Gastrocnemius medialis (tissue), 4 donors: ENCODE data around the gene SMIM44.

Experiments used
- POLR2A ChIP-seq, 2 donors: fragments of 450-650 bp; IDR thresholded peaks; one replicate each; pipeline ENCODE4 v1.6.1; 2017; ENCODE audit warnings: antibody characterized with exemption in 2 of 2, mild to moderate bottlenecking in 2 of 2, moderate library complexity in 2 of 2
- TF ChIP-seq, protein P1 (sequence below), 5 experiments: fragments of 450-650 bp in 3 of 5; fragments of 200-600 bp in 2 of 5; sonication (generic) in 2 of 5; IDR thresholded peaks in 4 of 5; conservative IDR thresholded peaks in 1 of 5; 1 replicate in 4 of 5; 2 replicates in 1 of 5; pipeline ENCODE4 v1.5.1; 2016 to 2019; ENCODE audit warnings: antibody characterized with exemption in 5 of 5, mild to moderate bottlenecking in 3 of 5, moderate library complexity in 3 of 5

- TF ChIP-seq POLR2A (IDR thresholded peaks at IDR 0.05): no peak
- TF ChIP-seq, protein P1, sequence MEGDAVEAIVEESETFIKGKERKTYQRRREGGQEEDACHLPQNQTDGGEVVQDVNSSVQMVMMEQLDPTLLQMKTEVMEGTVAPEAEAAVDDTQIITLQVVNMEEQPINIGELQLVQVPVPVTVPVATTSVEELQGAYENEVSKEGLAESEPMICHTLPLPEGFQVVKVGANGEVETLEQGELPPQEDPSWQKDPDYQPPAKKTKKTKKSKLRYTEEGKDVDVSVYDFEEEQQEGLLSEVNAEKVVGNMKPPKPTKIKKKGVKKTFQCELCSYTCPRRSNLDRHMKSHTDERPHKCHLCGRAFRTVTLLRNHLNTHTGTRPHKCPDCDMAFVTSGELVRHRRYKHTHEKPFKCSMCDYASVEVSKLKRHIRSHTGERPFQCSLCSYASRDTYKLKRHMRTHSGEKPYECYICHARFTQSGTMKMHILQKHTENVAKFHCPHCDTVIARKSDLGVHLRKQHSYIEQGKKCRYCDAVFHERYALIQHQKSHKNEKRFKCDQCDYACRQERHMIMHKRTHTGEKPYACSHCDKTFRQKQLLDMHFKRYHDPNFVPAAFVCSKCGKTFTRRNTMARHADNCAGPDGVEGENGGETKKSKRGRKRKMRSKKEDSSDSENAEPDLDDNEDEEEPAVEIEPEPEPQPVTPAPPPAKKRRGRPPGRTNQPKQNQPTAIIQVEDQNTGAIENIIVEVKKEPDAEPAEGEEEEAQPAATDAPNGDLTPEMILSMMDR (IDR thresholded peaks at IDR 0.05 in 4 of 5, conservative IDR thresholded peaks at IDR 0.05 in 1 of 5): no peak
These were observed 3.9 kb downstream of the SMIM44 start for GRCh38 chr19:3479177-3479833.
